Adipose tissue (tissue), 3 donors: Measurements from ENCODE around the gene A3GALT2. TPM values are rescaled to one million over a fixed set of nuclear protein-coding genes. Genes with fewer than 3 reads are reported as not detected.
"Not testable (repeated sequence)": the region's sequence is repeated elsewhere in the genome, so short reads cannot be mapped to it uniquely, and the experiment has no call there.

ENCODE experiments used
- H3K27ac ChIP-seq: one replicate; pipeline ENCODE4 v1.5.1; 2013; ENCODE audit warnings: low read depth, low read length
- WGBS, 3 donors: extraction: QIAGEN DNeasy Blood & Tissue Kit; methylation state at CpG; one replicate each; pipeline ENCODE4 v1.1.7; 2013; 5-methylcytosine and 5-hydroxymethylcytosine counted together
- polyA plus RNA-seq, 3 donors: library from polyadenylated mRNA; stranded (reverse); fragments of 200-250 nt; gene quantifications; one replicate each; pipeline ENCODE4 v1.2.3, GENCODE V29; 2013
- donor health status: healthy with polysubstance abuse.
- donor health status: Bipolar disorder and iron deficiency.
- donor health status: healthy.

The A3GALT2 gene
- polyA plus RNA-seq, 3 donors = 0.25 TPM; not detected in 2

DNA sequence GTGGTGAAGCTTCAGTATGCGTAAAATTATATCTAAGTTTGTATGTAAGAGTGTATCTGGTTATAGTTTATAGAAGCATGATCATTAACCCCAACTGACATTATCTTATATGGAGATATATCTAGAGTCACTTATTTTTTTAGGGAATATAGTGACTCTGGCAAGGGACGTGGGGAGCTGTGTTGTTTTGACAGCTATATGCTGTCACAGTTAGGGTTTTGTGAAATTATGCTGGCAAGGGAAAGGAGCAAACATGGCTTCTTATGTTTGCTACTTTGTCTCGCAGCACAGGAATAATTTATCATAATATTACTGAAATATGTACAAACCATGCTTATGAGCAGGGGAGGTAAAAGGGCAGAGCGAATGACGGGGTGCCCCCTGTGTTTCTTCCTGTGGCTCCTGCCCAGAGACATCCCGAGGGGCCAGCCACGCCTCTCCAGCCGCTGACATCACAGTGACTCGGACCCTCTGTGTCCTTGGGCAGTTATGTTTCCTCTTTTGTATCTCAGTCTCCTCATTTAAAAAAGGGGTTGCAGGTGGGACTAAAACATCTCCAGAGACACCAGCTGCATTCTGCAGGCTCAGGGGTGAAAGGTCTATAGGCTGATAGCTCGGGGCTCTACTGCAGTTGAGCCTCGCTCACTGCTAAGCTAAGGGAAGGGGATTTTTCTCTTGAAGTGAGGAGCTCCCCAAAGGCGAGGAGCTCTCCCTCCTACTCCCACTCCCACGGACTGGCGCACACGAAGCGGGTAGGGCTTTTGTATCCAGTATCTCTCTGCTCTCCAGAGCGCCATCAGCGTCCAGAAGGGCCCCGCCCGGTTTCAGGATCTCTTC is 14.9 kb downstream of the A3GALT2 start:
- H3K27ac ChIP-seq = no peak overlapping the region
- 50 to 69% (median 52%) methylated on average over 20 of the region's 20 CpGs for WGBS, 3 donors

DNA sequence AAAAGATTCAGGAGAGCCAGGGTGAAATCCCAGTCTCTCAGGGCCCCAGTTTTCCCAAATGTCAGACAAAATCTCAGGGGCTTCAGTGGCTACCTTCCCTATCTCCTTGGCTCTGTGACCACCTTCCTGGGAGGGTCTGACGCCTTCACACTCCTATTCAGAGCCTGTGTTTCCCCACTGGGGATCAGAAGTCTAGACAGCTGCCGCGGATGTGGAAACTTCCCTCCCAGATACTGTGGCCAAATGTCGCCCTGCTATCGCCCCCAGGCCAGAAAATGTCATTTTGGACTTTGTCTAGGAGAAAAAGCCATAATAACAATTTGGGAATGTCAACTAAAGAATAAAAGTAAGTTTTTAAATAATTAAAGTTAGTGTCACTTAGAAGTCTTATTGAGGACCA is 15.9 kb downstream of the A3GALT2 start:
- WGBS, 3 donors = 82 to 96% (median 82%) methylated on average over 5 of the region's 5 CpGs
- no peak overlapping the region for H3K27ac ChIP-seq

GRCh38 chr1:33302325-33302724 is 18.6 kb downstream of the A3GALT2 start:
- 89 to 100% (median 95%) methylated on average over 1 of the region's 1 CpG for WGBS, 3 donors
- no peak overlapping the region for H3K27ac ChIP-seq

DNA sequence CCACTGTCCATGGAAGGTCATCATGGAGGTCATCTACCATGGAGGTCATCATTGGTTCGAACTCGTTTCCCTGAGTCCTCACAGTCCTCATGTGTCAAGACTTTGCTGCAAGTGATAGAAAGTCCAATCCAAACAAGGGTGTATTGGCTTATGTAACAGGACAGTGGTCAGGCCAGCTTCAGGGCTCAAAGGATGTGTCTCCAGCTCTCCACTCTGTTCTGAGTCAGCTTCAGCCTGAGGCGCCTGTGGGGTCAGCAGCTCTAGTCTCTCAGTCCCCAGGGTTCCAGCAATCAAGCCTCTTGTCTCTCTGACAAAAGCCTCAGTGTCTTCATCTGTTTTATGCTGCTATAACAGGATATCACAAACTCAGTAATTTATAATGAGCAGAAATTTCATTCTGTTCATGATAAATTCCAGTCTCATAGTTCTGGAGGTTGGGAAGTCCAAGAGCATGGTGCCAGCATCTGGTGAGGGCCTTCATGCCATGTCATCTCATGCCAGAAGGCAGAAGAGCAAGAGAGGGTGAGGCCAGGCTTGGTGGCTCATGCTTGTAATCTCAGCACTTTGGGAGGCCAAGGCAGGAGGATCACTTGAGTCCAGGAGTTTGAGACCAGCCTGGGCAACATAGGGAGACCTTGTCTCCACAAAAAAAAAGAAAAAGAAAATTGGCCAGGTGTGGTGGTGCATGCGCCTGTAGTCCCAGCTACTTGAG is 19.5 kb downstream of the A3GALT2 start:
- WGBS, 3 donors = 69 to 82% (median 72%) methylated on average over 4 of the region's 4 CpGs

GRCh38 chr1:33300673-33301072 is 20.2 kb downstream of the A3GALT2 start:
- H3K27ac ChIP-seq = no peak overlapping the region
- WGBS, 3 donors = 49 to 85% (median 68%) methylated on average over 5 of the region's 5 CpGs

More for the DNA sequence above, 19.5 kb downstream of the A3GALT2 start:
- no peak overlapping the region for H3K27ac ChIP-seq

- no peak overlapping the region for H3K27ac ChIP-seq
- 91 to 95% (median 94%) methylated on average over 14 to 15 of the region's 15 CpGs for WGBS, 3 donors
Measured at GRCh38 chr1:33299461-33300155, 21.3 kb downstream of the A3GALT2 start.

DNA sequence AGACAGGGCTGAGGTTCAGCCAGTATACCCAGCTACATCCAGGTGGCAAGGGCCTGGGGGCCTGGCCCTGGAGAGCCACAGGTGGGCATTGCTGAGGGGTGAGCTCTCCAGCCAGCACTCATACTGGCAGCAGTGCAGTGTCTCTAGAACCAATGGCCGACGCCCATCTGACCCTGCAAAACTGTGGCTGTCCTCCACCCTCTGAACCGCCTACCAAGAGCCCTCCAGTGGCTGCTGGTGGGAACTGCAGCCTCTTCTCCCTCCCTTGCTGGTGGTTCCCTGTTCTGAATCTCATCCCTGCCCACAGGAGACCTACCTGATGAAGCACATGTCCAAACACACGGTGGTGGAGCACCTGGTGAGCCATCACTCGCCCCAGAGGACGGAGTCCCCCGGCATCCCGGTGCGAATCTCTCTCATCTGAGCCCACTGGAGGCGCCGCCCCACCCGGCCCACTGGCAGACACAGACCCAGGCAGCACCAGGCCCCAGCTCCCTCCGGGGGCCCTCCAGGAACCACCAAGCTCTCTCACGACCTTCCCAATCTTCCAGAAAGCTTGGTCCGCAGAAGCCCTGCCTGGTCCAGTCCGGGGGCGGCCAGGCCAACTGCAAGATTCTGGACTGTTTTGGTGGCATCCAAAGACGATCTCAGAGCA is 22.1 kb downstream of the A3GALT2 start:
- no peak overlapping the region for H3K27ac ChIP-seq
- 71 to 79% (median 71%) methylated on average over 17 to 18 of the region's 18 CpGs for WGBS, 3 donors

- no peak overlapping the region for H3K27ac ChIP-seq
Measured at GRCh38 chr1:33297911-33298622, 22.8 kb downstream of the A3GALT2 start.

GRCh38 chr1:33296824-33297223 is 24.1 kb downstream of the A3GALT2 start:
- no peak overlapping the region for H3K27ac ChIP-seq
- WGBS, 3 donors = 71 to 98% (median 96%) methylated on average over 4 of the region's 4 CpGs

More at GRCh38 chr1:33297911-33298622, 22.8 kb downstream of the A3GALT2 start:
- 84 to 92% (median 89%) methylated on average over 4 of the region's 4 CpGs for WGBS, 3 donors

GRCh38 chr1:33296082-33296458 is 24.8 kb downstream of the A3GALT2 start:
- WGBS, 3 donors = 77 to 81% (median 78%) methylated on average over 9 of the region's 9 CpGs
- no peak overlapping the region for H3K27ac ChIP-seq

- H3K27ac ChIP-seq = no peak overlapping the region
Measured at GRCh38 chr1:33295450-33296081, 25.3 kb downstream of the A3GALT2 start.

DNA sequence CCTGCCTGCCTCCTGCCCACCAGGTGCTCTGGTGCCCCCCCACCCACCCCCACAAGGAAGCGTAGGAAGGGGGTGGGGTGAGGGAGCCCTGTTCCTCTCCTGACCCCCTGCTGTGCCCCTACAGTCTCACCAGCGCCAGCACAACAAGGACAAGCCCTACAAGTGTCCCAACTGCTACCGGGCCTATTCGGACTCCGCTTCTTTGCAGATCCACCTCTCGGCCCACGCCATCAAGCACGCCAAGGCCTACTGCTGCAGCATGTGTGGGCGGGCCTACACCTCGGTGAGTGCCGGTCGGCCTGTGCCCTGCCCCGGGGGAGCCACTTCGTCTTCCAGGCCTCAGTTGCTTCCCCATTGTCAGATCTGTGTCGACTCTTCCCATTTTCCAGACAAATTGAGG is 25.9 kb downstream of the A3GALT2 start:
- 77 to 86% (median 80%) methylated on average over 15 of the region's 15 CpGs for WGBS, 3 donors
- H3K27ac ChIP-seq = no peak overlapping the region

More at GRCh38 chr1:33295450-33296081, 25.3 kb downstream of the A3GALT2 start:
- 37 to 44% (median 44%) methylated on average over 12 of the region's 12 CpGs for WGBS, 3 donors

- no peak overlapping the region for H3K27ac ChIP-seq
- WGBS, 3 donors = 82 to 87% (median 86%) methylated on average over 13 of the region's 13 CpGs
Measured at GRCh38 chr1:33294071-33295010, 26.6 kb downstream of the A3GALT2 start.

DNA sequence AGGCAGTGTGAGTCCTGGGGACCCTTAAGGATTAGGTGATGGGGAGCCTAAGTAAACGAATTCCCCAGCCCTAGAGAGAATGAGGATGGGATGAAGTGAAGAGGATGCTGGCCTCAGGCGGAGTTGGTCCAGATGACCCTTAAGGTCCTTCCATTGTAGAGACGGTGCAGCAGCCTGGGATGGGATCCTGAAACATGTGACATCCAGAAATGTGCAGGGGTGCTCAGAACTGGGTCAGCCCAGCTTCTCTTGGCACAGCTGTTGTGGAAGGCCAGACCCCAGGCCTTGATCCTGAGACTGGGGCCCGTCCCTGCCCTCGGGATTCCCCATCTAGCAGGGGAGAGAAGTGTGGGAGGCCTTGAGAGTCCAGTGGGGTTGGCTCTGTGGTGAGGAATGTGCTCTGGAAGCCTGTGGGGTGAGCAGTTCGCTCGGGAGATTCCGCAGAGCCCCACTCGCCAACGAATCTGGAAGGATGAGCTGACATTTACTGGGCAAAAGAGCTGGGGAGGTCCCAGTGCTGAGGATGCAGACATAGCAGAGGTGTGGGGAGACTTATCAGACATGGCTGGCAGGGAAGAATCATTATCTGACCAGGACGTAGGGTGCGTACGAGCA is 28.1 kb downstream of the A3GALT2 start:
- 71 to 75% (median 72%) methylated on average over 13 of the region's 13 CpGs for WGBS, 3 donors
- no peak overlapping the region for H3K27ac ChIP-seq

DNA sequence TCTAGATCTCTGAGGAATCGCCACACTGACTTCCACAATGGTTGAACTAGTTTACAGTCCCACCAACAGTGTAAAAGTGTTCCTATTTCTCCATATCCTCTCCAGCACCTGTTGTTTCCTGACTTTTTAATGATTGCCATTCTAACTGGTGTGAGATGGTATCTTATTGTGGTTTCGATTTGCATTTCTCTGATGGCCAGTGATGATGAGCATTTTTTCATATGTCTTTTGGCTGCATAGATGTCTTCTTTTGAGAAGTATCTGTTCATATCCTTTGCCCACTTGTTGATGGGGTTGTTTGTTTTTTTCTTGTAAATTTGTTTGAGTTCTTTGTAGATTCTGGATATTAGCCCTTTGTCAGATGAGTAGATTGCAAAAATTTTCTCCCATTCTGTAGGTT is 30.3 kb downstream of the A3GALT2 start:
- WGBS, 3 donors = 68 to 86% (median 85%) methylated on average over 1 of the region's 2 CpGs
- H3K27ac ChIP-seq = not testable (repeated sequence)

GRCh38 chr1:33289858-33290154 is 31.1 kb downstream of the A3GALT2 start:
- WGBS, 3 donors = 88 to 98% (median 93%) methylated on average over 3 of the region's 3 CpGs
- H3K27ac ChIP-seq = no peak overlapping the region
